DMS153 (cell line): Measurements from ENCODE around the gene ARL6IP6.

Source experiments
- DNase-seq: peaks from one replicate; lab custom pipeline; 2025; lab: John Stamatoyannopoulos, UW

The ARL6IP6 gene

DNA sequence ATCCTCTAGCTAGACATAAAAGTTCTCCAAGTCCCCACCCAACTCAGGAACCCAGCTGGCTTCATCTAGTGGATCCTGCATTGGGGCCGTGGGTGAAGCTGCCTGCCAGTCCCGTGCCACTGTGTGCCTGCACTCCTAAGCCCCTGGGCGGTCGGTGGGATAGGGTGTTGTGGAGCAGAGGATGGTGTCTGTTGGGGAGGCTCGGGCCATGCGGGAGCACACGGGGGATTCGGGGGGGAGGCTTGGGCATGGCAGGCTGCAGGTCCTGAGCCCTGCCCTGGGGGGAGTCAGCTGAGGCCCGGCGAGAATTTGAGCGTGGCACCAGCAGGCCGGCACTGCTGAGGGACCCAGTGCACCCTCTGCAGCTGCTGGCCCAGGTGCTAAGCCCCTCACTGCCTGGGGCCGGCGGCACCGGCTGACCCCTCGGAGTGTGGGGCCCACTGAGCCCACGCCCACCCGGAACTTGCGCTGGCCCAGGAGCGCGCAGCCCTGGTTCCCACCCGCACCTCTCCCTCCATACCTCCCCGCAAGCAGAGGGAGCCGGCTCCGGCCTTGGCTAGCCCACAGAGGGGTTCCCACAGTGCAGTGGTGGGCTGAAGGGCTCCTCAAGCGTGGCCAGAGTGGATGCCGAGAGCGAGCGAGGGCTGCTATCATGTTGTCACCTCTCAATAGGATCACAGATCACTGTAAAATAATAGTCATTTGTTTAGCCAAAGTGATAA lies 86.4 kb downstream of the ARL6IP6 start:
- no peak for DNase-seq

- no peak for DNase-seq
These were observed 93.5 kb downstream of the ARL6IP6 start for GRCh38 chr2:152811916-152812315.
